K562 (cell line): Measurements from ENCODE around the gene EPB41L4A.

Experiments used
- RB1 ChIP-seq: fragments of 450-650 bp; IDR thresholded peaks from 2 replicates; pipeline ENCODE4 v1.6.1; 2017; ENCODE audit warnings: low read depth, mild to moderate bottlenecking
- SETDB1 ChIP-seq: IDR thresholded peaks from one replicate; pipeline ENCODE4 v1.6.1; 2012; ENCODE audit warnings: low read length, control low read depth, inconsistent platforms
- SIN3A ChIP-seq, 2 experiments: fragments of 150-350 bp in 1 of 2; IDR thresholded peaks; 2 replicates each; pipeline ENCODE4 v1.6.1; 2011 to 2016; ENCODE audit warnings: borderline replicate concordance in 2 of 2, low read depth in 2 of 2, low read length in 2 of 2, mild to moderate bottlenecking in 2 of 2, moderate library complexity in 2 of 2; ENCODE audit not compliant: control insufficient read depth in 1 of 2
- SMC3 ChIP-seq: conservative IDR thresholded peaks from 2 replicates; pipeline ENCODE4 v1.6.1; 2011; ENCODE audit warnings: low read depth, low read length, improper control_type of control experiment; ENCODE audit not compliant: insufficient read depth
- TEAD4 ChIP-seq, 2 experiments: sonication (generic) in 1 of 2; formaldehyde crosslinking in 1 of 2; IDR thresholded peaks; 2 replicates each; pipeline versions ENCODE4 v1.6.1 to v1.8.0; 2012 to 2022; ENCODE audit warnings: borderline replicate concordance in 1 of 2, inconsistent platforms in 1 of 2, low read length in 1 of 2, mild to moderate bottlenecking in 1 of 2, missing genetic modification reagents in 1 of 2
- ZNF274 ChIP-seq: IDR thresholded peaks from 2 replicates; pipeline ENCODE4 v1.6.1; 2011; ENCODE audit warnings: low read depth, mild to moderate bottlenecking, low read length, moderate library complexity, borderline replicate concordance
- ZNF79 ChIP-seq: fragments of 250-450 bp; sonication (Bioruptor Pico); IDR thresholded peaks from 2 replicates; pipeline ENCODE4 v1.4.0; 2020; ENCODE audit warnings: low read depth, mild to moderate bottlenecking, moderate library complexity
- TF ChIP-seq, protein P1 (sequence below), 2 experiments: fragments of 450-650 bp; formaldehyde crosslinking in 1 of 2; IDR thresholded peaks; 2 replicates each; pipeline versions ENCODE4 v1.4.0 to v1.6.1; 2014 to 2020; ENCODE audit warnings: mild to moderate bottlenecking in 2 of 2, borderline replicate concordance in 1 of 2, low read depth in 1 of 2
- TF ChIP-seq, protein P2 (sequence below), 3 experiments: IDR thresholded peaks in 2 of 3; conservative IDR thresholded peaks in 1 of 3; 2 replicates each; pipeline ENCODE4 v1.5.1; 2011 to 2012; ENCODE audit warnings: low read length in 3 of 3, mild to moderate bottlenecking in 3 of 3, control low read depth in 2 of 3, improper control_type of control experiment in 1 of 3, inconsistent platforms in 1 of 3, low read depth in 1 of 3, mixed read lengths in 1 of 3, moderate library complexity in 1 of 3; ENCODE audit not compliant: insufficient read depth in 2 of 3

DNA sequence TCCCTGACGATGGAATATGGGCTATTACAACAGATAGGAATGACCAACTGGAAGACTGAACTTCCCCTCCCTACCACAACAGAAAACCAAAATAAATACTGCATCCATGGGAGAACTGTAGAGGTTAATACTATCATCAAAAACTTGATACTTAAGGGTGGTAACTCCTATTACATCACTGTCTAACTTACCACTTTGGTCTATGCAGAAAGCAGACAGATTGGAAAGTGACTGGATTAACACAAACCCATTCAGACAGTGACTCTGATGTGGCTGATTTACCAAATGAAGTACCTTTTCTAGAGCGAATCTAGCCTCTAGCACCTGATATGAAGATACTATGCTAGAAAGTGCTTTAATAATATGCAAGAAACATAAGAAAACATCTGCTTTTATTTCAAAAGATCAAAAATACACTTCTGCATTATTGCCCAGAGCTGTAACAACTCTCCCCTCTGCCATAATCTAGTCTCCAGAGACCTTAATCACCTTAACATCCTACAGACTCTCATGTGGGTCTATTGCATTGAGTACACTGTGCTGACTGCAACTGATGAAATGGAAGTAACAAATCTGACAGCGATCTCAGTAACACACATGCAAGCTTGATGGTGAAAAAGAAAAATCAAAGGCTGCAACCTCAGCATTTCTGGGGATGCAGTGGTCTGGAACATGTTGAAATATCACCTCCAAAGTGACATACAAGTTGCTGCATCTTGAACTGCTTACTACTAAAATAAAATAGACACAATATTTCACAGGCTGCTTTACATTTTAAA lies 62.7 kb downstream of the EPB41L4A start:
- no peak for TF ChIP-seq ZNF274
- TF ChIP-seq ZNF79, result no peak
- TF ChIP-seq SETDB1, result no peak
- no peak for TF ChIP-seq SMC3
- no peak for TF ChIP-seq RB1
- TF ChIP-seq, protein P1, sequence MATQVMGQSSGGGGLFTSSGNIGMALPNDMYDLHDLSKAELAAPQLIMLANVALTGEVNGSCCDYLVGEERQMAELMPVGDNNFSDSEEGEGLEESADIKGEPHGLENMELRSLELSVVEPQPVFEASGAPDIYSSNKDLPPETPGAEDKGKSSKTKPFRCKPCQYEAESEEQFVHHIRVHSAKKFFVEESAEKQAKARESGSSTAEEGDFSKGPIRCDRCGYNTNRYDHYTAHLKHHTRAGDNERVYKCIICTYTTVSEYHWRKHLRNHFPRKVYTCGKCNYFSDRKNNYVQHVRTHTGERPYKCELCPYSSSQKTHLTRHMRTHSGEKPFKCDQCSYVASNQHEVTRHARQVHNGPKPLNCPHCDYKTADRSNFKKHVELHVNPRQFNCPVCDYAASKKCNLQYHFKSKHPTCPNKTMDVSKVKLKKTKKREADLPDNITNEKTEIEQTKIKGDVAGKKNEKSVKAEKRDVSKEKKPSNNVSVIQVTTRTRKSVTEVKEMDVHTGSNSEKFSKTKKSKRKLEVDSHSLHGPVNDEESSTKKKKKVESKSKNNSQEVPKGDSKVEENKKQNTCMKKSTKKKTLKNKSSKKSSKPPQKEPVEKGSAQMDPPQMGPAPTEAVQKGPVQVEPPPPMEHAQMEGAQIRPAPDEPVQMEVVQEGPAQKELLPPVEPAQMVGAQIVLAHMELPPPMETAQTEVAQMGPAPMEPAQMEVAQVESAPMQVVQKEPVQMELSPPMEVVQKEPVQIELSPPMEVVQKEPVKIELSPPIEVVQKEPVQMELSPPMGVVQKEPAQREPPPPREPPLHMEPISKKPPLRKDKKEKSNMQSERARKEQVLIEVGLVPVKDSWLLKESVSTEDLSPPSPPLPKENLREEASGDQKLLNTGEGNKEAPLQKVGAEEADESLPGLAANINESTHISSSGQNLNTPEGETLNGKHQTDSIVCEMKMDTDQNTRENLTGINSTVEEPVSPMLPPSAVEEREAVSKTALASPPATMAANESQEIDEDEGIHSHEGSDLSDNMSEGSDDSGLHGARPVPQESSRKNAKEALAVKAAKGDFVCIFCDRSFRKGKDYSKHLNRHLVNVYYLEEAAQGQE (IDR thresholded peaks at IDR 0.05; ENCODE audit: borderline replicate concordance), result no peak
- TF ChIP-seq, protein P1 (CRISPR knock-in tag; IDR thresholded peaks at IDR 0.05; ENCODE audit: low read depth), result no peak
- TF ChIP-seq, protein P2, sequence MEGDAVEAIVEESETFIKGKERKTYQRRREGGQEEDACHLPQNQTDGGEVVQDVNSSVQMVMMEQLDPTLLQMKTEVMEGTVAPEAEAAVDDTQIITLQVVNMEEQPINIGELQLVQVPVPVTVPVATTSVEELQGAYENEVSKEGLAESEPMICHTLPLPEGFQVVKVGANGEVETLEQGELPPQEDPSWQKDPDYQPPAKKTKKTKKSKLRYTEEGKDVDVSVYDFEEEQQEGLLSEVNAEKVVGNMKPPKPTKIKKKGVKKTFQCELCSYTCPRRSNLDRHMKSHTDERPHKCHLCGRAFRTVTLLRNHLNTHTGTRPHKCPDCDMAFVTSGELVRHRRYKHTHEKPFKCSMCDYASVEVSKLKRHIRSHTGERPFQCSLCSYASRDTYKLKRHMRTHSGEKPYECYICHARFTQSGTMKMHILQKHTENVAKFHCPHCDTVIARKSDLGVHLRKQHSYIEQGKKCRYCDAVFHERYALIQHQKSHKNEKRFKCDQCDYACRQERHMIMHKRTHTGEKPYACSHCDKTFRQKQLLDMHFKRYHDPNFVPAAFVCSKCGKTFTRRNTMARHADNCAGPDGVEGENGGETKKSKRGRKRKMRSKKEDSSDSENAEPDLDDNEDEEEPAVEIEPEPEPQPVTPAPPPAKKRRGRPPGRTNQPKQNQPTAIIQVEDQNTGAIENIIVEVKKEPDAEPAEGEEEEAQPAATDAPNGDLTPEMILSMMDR (IDR thresholded peaks at IDR 0.05 in 2 of 3, conservative IDR thresholded peaks at IDR 0.05 in 1 of 3; ENCODE audit: insufficient read depth in 2 of 3, low read depth in 1 of 3, low read length in 3 of 3), result no peak
- TF ChIP-seq SIN3A (IDR thresholded peaks at IDR 0.05; ENCODE audit: borderline replicate concordance in 2 of 2, control insufficient read depth in 1 of 2, low read depth in 2 of 2, low read length in 2 of 2), result no peak
- no peak for TF ChIP-seq TEAD4 (IDR thresholded peaks at IDR 0.05; ENCODE audit: low read length)
- TF ChIP-seq TEAD4 (CRISPR knock-in tag; IDR thresholded peaks at IDR 0.05; ENCODE audit: borderline replicate concordance), result no peak
